SJCRH30 (cell line): ENCODE results near the gene TRIM5. TPM values are rescaled to one million over a fixed set of nuclear protein-coding genes. Genes with fewer than 3 reads are reported as not detected.
"Not testable (repeated sequence)": the region's sequence is repeated elsewhere in the genome, so short reads cannot be mapped to it uniquely, and the experiment has no call there.

ENCODE experiments used
- DNase-seq, 2 experiments: peaks; one replicate each; pipeline ENCODE4 v3.0.0-alpha.2; 2015 to 2020
- H3K27ac ChIP-seq: fragments of 250-450 bp; sonication (Bioruptor Pico); 2 replicates; pipeline ENCODE4 v1.5.1; 2020; ENCODE audit warnings: mild to moderate bottlenecking, moderate library complexity
- H3K27me3 ChIP-seq: fragments of 250-450 bp; sonication (Bioruptor Pico); 2 replicates; pipeline ENCODE4 v1.5.1; 2020; ENCODE audit warnings: mild to moderate bottlenecking, moderate library complexity
- H3K36me3 ChIP-seq: fragments of 250-450 bp; sonication (Bioruptor Pico); 2 replicates; pipeline ENCODE4 v1.5.1; 2020; ENCODE audit warnings: mild to moderate bottlenecking, moderate library complexity
- H3K4me1 ChIP-seq: fragments of 250-450 bp; sonication (Bioruptor Pico); 2 replicates; pipeline ENCODE4 v1.5.1; 2020; ENCODE audit warnings: mild to moderate bottlenecking, moderate library complexity
- H3K4me3 ChIP-seq: fragments of 250-450 bp; sonication (Bioruptor Pico); 2 replicates; pipeline ENCODE4 v1.5.1; 2020; ENCODE audit warnings: mild to moderate bottlenecking, moderate library complexity
- H3K9me3 ChIP-seq: fragments of 250-450 bp; sonication (Bioruptor Pico); replicated peaks from 2 replicates; pipeline ENCODE4 v1.5.1; 2020; ENCODE audit warnings: mild to moderate bottlenecking, moderate library complexity
- total RNA-seq: library from RNA; depleted of rRNA; stranded (reverse); fragments of >200 nt; shearing (Covaris generic); gene quantifications from 2 replicates; pipeline ENCODE4 v1.2.3, GENCODE V29; 2014; rRNA removed

TRIM5 gene, protein sequence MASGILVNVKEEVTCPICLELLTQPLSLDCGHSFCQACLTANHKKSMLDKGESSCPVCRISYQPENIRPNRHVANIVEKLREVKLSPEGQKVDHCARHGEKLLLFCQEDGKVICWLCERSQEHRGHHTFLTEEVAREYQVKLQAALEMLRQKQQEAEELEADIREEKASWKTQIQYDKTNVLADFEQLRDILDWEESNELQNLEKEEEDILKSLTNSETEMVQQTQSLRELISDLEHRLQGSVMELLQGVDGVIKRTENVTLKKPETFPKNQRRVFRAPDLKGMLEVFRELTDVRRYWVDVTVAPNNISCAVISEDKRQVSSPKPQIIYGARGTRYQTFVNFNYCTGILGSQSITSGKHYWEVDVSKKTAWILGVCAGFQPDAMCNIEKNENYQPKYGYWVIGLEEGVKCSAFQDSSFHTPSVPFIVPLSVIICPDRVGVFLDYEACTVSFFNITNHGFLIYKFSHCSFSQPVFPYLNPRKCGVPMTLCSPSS
- total RNA-seq = 10.2 and 10.5 TPM in 2 replicates

DNA sequence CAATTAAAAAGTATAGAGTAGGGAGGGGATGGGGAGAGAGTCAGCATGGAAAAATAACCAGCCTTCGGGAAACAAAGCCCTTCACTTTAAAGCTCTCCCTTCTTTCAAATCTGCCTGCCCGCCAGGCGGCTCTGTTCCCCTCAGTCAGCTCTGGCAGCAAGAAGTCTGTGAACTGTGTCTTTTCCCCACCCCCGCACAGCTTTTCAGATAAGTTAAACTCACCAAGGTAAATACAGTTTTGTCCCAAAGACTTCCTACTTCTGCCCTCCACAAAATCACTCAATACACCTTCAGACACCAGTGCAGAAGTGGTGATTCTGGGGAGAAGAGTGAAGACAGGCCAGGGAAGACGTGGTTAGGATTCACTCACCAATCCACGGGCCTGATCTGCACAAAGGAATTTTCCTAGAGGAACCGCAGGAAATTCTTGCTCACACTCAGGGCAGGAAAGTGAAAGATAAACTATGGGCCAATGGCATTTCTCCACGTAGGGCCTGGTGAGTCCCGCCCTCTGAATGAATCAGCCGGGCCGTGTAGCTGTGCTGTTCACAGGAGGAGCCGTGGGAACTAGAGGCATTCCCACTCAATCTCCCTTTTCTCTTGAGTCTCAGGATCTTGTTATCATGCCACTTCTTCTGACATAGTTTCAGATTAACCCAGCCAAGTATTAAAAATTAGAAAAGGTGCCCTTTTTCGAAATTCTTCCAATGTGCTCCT, at the start of gene TRIM5:
TSS of gene TRIM5 (minus strand) at position 429 of the 717 bp plus-strand sequence. CDS start 4,897 bp downstream, outside the sequence.
- no peaks in the 10 kb centered on the region for H3K4me1 ChIP-seq
- H3K4me3 ChIP-seq = peak within 1 kb of the TSS; percentile 60
- H3K27me3 ChIP-seq = no peaks in the 10 kb centered on the region
- H3K36me3 ChIP-seq = no peaks in the 10 kb centered on the region
- H3K9me3 ChIP-seq = no peaks in the 10 kb centered on the region; the same call in 1 of the 2 replicates
- DNase-seq = peak; percentile 86 to 93
- peak within 1 kb of the TSS; percentile 83 for H3K27ac ChIP-seq

DNA sequence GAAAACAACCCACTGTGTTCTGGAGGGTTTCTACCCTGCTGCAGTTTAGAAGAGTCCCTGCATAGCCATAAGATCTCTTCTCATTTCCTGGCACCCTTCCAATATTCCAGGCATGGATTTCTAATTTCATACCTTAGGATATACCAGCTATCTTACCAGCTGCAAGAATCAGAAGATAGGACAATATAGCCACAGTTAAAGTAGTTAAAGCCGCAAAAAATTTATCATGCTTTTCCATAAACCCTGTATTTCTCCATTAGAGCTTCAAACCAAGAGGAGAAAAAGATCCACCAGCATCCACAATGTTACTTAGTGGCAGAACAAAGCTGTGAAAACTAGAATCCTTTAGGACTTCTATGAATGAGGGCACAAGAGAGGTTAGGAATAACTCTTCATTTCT, 42.8 kb upstream of the TRIM5 start:
- Histone ChIP-seq H3K9me3 (no peaks in the 10 kb centered on the region), H3K36me3 (no peaks in the 10 kb centered on the region), H3K27ac (no peak overlapping the region), H3K4me1 (no peaks in the 10 kb centered on the region), H3K4me3 (no peak overlapping the region), H3K27me3 (no peaks in the 10 kb centered on the region; the same call in 1 of the 2 replicates)
- DNase-seq = no peak

DNA sequence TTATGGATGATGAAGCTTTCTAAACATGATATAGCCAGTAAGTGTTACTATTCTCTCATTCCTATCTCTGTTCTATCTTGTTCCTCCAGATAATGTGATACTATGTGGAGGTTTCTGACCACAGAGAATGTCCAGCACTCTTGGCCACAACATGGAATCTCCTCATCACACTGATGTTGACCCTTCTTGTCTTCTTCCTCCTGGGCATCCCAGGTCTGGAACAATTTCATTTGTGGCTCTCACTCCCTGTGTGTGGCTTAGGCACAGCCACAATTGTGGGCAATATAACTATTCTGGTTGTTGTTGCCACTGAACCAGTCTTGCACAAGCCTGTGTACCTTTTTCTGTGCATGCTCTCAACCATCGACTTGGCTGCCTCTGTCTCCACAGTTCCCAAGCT, 41.5 kb upstream of the TRIM5 start:
- H3K27ac ChIP-seq = no peak overlapping the region
- H3K4me1 ChIP-seq = no peaks in the 10 kb centered on the region
- no peak for DNase-seq
- no peaks in the 10 kb centered on the region for H3K9me3 ChIP-seq
- no peaks in the 10 kb centered on the region; the same call in 1 of the 2 replicates for H3K27me3 ChIP-seq
- no peaks in the 10 kb centered on the region for H3K36me3 ChIP-seq
- H3K4me3 ChIP-seq = no peak overlapping the region

DNA sequence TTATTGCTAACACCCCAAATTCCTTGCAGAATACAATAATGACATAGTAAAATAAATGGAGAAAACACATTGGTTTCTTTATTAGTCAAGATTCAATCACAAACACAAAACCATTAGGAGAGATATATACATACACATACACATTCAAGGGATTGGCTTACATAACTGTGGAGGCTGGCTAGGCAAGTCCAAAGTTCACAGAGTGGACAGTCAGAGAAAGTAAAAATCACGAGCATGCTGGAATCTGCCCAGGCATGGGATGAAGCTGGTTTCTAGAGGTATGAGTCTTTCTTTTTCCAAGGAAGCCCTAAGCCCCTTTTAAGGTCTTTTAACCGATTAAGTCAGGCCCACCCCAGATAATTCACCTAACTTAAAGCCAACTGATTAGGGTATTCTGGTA, 37.7 kb upstream of the TRIM5 start:
- Histone ChIP-seq H3K27me3 (no peaks in the 10 kb centered on the region), H3K27ac (no peak overlapping the region), H3K36me3 (no peaks in the 10 kb centered on the region)

DNA sequence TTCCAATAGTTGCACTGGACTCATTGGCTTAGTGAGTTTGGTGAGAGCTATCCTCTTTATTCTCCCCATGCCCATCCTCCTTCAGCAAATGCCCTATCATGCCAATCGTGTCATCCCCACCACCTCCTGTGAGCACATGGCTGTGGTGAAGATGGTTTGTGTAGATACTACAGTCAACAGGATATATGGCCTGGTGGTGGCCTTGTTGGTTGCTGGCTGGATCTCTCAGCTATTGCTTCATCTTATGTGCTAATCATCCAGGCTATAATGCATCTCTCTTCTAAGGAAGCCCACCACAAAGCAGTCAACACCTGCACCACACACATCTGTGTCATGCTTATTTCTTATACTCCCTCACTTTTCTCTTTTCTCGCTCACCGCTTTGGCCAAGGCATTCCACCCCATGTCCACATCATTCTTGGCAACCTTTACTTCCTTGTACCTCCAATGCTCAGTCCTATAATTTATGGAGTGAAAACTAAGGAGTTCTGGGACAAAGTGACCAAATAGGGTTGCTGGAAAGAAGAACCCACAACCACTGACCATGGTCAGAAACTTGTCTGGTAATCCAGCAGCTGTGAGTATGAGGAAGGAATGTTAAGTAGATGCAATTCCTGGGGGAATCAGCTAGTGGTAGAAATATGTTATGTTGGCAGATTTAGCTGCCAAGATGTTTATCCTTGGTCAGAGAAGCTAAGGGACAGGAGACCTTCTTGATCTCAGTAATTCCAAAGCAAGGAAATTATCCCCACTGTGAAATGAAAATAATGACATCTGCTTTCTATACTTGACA, 35.0 kb upstream of the TRIM5 start:
- Histone ChIP-seq H3K9me3 (no peaks in the 10 kb centered on the region), H3K4me3 (no peak overlapping the region), H3K27me3 (no peaks in the 10 kb centered on the region), H3K4me1 (no peaks in the 10 kb centered on the region), H3K36me3 (no peaks in the 10 kb centered on the region), H3K27ac (no peak overlapping the region)
- DNase-seq = no peak

More for the DNA sequence above, 37.7 kb upstream of the TRIM5 start:
- DNase-seq = no peak
- Histone ChIP-seq H3K9me3 (no peaks in the 10 kb centered on the region), H3K4me3 (no peak overlapping the region), H3K4me1 (no peaks in the 10 kb centered on the region)

DNA sequence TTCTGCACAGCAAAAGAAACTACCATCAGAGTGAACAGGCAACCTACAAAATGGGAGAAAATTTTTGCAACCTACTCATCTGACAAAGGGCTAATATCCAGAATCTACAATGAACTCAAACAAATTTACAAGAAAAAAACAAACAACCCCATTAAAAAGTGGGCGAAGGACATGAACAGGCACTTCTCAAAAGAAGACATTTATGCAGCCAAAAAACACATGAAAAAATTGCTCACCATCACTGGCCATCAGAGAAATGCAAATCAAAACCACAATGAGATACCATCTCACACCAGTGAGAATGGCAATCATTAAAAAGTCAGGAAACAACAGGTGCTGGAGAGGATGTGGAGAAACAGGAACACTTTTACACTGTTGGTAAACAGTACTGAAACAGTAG, 31.6 kb upstream of the TRIM5 start:
- not testable (repeated sequence) for DNase-seq, H3K36me3 ChIP-seq, H3K9me3 ChIP-seq, H3K4me3 ChIP-seq, H3K4me1 ChIP-seq, H3K27ac ChIP-seq, H3K27me3 ChIP-seq

DNA sequence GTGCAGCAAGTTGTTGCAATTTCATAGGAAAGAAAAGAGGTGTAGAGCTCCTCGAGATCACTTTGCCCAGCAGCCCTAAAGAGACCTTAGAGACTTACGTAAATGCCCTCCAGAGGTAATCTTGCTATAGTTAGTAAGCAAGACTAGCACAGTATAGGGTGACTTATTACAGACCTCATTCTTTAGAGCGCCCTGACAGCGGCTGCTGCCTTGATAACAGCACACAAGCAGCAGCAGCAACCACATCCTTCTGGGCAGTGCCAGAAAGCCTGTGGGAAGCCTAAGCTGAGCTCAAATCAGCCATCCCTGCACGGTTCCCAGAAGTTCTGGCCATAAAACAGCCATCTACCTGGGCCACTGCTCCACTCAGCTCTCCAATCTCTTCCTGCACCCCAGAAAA, 28.8 kb upstream of the TRIM5 start:
- H3K36me3 ChIP-seq = no peaks in the 10 kb centered on the region
- no peaks in the 10 kb centered on the region for H3K4me1 ChIP-seq
- no peaks in the 10 kb centered on the region for H3K27me3 ChIP-seq
- H3K27ac ChIP-seq = no peak overlapping the region
- DNase-seq = no peak
- H3K4me3 ChIP-seq = no peak overlapping the region
- no peaks in the 10 kb centered on the region for H3K9me3 ChIP-seq

DNA sequence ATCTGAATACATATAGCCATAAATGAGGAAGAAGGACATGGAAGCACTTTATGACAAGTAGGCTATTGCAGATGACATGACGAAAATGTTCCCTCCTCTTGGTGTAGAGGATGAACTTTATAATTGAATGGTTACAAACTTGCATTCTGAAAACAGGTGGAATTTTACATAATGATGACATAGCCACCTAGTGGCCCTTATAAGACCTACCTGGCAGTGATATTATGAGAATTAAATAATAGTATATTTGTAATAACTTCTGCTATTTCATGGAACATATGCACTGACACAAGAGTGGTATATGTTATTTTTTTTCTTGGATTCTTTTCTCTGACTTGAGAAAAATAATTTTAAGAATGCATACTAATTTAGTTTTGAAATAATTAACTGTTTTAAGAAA, 27.6 kb upstream of the TRIM5 start:
- Histone ChIP-seq H3K27ac (no peak overlapping the region), H3K4me3 (no peak overlapping the region), H3K4me1 (no peaks in the 10 kb centered on the region), H3K9me3 (no peaks in the 10 kb centered on the region), H3K27me3 (no peaks in the 10 kb centered on the region), H3K36me3 (no peaks in the 10 kb centered on the region)
- DNase-seq = no peak

DNA sequence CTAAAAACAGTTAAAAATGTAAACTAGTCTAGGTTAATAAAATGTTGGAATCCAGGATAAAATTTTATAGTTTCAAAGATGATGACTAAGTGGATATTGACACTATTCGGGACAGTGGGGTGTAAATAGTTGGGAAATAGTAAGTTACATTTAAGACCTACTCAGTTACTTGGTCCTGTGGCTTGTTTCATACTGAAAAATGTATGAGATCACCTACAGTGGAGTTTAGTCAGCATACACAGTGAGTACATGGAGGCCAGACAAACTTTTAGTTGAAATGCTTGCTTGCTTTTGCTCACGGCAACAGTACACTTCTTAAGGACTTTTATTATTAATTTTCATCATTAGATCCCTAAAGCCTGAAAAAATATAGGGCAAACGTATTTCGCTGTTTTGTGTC, 20.8 kb upstream of the TRIM5 start:
- H3K4me1 ChIP-seq = no peaks in the 10 kb centered on the region
- no peak overlapping the region for H3K4me3 ChIP-seq
- H3K36me3 ChIP-seq = no peaks in the 10 kb centered on the region
- no peaks in the 10 kb centered on the region for H3K27me3 ChIP-seq
- H3K27ac ChIP-seq = no peak overlapping the region
- H3K9me3 ChIP-seq = no peaks in the 10 kb centered on the region
- DNase-seq = no peak

DNA sequence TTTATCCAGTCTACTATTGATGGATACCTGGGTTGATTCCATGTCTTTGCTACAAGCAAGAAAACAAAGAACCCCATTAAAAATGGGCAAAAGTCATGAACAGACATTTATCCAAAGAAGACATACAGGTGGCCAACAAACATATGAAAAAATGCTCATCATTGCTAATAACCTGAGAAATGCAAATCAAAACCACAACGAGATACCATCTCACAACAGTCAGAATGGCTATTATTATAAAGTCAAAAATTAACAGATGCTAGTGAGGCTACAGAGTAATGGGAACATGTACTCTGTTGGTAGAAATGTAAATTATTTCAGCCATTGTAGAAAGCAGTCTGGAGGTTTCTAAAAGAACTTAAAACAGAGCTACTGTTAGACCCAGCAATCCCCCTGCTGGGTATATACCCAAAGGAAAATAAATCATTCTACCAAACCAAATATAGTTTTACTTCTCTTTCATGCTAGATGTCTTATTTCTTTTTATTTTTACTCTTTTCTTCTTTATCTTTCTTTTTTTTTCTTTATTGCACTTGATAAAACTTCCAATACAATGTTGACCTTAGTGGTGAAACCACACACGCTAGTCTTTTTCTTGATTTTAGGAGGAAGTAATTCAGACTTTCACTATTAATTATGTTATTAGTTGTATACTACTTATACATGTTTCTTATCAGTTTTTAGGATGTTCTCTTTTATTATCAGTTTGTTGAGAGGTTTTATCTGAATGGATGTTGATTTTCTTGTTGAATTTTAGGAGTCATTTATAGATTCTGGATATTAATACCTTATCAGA, 19.1 kb upstream of the TRIM5 start:
- Histone ChIP-seq H3K36me3 (no peaks in the 10 kb centered on the region), H3K27me3 (no peaks in the 10 kb centered on the region), H3K9me3 (no peaks in the 10 kb centered on the region), H3K27ac (no peak overlapping the region), H3K4me3 (no peak overlapping the region), H3K4me1 (no peaks in the 10 kb centered on the region)
- no peak for DNase-seq

DNA sequence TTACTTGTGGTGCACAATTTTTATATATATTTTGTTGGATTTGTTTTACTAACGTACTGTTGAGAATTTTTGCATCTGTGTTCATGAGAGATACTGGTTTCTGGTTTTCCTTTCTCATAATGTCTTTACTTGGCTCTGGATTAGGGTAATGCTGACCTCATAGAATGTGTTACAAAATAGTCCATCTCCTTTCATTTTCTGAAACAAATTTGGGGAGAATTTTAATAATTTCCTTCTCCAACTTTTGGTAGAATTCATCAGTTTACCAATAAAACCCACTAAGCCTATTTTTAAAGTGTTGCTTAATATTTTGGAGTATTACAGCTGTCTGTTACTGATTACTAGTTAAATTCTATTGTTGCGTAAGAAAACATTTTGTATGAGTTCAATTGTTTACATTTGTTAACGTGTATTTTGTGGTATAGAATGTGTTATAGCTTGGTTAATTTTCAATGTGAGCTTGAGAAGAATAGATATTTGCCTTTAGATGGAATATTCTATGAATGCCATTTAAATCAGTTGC, 16.2 kb upstream of the TRIM5 start:
- Histone ChIP-seq H3K4me3 (no peak overlapping the region), H3K27ac (no peak overlapping the region), H3K36me3 (no peaks in the 10 kb centered on the region), H3K27me3 (0 out of 2 replicates have a peak, but pooled peaks cover 3% of the 10 kb centered on the region), H3K4me1 (peaks cover 4% of the 10 kb centered on the region; the same call in 1 of the 2 replicates), H3K9me3 (no peaks in the 10 kb centered on the region)
- DNase-seq = no peak

DNA sequence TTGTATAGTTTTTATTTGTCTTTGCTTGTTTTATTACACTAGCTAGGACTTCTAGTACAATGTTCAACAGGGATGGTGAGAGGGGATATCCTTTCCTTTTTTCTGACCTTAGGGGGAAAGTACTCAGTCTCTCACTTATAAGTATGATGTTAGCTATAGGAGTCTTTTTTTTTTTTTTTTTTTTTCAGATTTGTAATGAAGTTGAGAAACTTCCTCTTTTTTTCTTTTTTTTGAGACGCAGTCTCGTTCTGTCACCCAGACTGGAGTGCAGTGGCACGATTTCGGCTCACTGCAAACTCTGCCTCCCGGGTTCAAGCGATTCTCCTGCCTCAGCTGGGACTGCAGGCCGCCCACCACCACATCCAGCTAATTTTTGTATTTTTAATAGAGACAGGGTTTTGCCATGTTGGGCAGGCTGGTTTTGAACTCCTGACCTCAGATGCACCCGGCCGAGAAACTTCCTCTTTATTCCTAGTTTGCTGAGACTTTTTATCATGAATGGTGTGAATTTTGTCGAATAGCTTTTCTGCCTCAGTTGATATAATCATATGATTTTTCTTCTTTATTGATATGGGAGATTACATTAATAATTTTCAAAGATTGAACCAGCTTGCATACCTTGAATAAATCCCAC, 15.7 kb upstream of the TRIM5 start:
- Histone ChIP-seq H3K9me3 (no peaks in the 10 kb centered on the region), H3K4me3 (no peak overlapping the region), H3K27me3 (0 out of 2 replicates have a peak, but pooled peaks cover 3% of the 10 kb centered on the region), H3K4me1 (peaks cover 7% of the 10 kb centered on the region; the same call in 1 of the 2 replicates), H3K36me3 (no peaks in the 10 kb centered on the region), H3K27ac (no peak overlapping the region)
- DNase-seq = no peak

DNA sequence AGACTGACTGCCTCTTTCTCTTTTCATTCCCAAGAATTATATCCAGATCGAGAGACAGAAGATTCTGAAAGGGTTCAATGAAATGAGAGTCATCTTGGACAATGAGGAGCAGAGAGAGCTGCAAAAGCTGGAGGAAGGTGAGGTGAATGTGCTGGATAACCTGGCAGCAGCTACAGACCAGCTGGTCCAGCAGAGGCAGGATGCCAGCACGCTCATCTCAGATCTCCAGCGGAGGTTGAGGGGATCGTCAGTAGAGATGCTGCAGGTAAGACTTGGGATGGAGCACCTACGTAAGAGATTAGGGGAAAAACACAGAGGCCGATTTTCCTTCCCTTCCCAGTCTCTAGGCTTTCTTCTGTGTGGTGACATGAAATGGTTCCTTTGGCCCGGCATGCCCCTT, 13.4 kb upstream of the TRIM5 start:
- no peak overlapping the region for H3K4me3 ChIP-seq
- DNase-seq = no peak
- no peaks in the 10 kb centered on the region for H3K9me3 ChIP-seq
- peaks cover 7% of the 10 kb centered on the region; the same call in 1 of the 2 replicates for H3K4me1 ChIP-seq
- no peaks in the 10 kb centered on the region for H3K36me3 ChIP-seq
- H3K27ac ChIP-seq = no peak overlapping the region
- H3K27me3 ChIP-seq = 0 out of 2 replicates have a peak, but pooled peaks cover 3% of the 10 kb centered on the region
